ENCODE results near the gene TSBP1.

The TSBP1 gene

GRCh38 chr6:32371803-32372202, at the start of gene TSBP1:
Gene TSBP1, minus strand, starts transcription at chr6:32371903. Its CDS starts 197 bp downstream, at chr6:32371706.
- no peak within 1 kb of the TSS for H3K4me3 ChIP-seq (ENCODE audit: low read depth, low read length)

GRCh38 chr6:32416036-32416435, 44.3 kb upstream of the TSBP1 start:
- H3K4me3 ChIP-seq (ENCODE audit: low read depth, low read length) = no peak overlapping the region
- no peak for TF ChIP-seq CTCF (conservative IDR thresholded peaks at IDR 0.05; ENCODE audit: low read depth, low read length)
- DNase-seq (ENCODE audit: low read depth) = peak; percentile 8

More at GRCh38 chr6:32371803-32372202, at the start of gene TSBP1:
- no peak for DNase-seq (ENCODE audit: low read depth)
- no peak for TF ChIP-seq CTCF (conservative IDR thresholded peaks at IDR 0.05; ENCODE audit: low read depth, low read length)

- peak; percentile 97 for TF ChIP-seq CTCF (conservative IDR thresholded peaks at IDR 0.05; ENCODE audit: low read depth, low read length)
- H3K4me3 ChIP-seq (ENCODE audit: low read depth, low read length) = no peak overlapping the region
- peak; percentile 80 for DNase-seq (ENCODE audit: low read depth)
These were observed 43.9 kb upstream of the TSBP1 start for GRCh38 chr6:32415521-32416019.

GRCh38 chr6:32413427-32414047, 41.8 kb upstream of the TSBP1 start:
- TF ChIP-seq CTCF (conservative IDR thresholded peaks at IDR 0.05; ENCODE audit: low read depth, low read length) = peak; percentile 97
- H3K4me3 ChIP-seq (ENCODE audit: low read depth, low read length) = no peak overlapping the region
- peak; percentile 86 for DNase-seq (ENCODE audit: low read depth)

- H3K4me3 ChIP-seq (ENCODE audit: low read depth, low read length) = no peak overlapping the region
- DNase-seq (ENCODE audit: low read depth) = no peak
- TF ChIP-seq CTCF (conservative IDR thresholded peaks at IDR 0.05; ENCODE audit: low read depth, low read length) = no peak
These were observed 40.0 kb upstream of the TSBP1 start for GRCh38 chr6:32411566-32412327.

GRCh38 chr6:32410906-32411305, 39.2 kb upstream of the TSBP1 start:
- no peak for TF ChIP-seq CTCF (conservative IDR thresholded peaks at IDR 0.05; ENCODE audit: low read depth, low read length)
- DNase-seq (ENCODE audit: low read depth) = no peak
- no peak overlapping the region for H3K4me3 ChIP-seq (ENCODE audit: low read depth, low read length)
